Upper lobe of right lung (tissue), 1 donor: ENCODE measurements around the gene MAML2. TPM values are rescaled to one million over a fixed set of nuclear protein-coding genes. Genes with fewer than 3 reads are reported as not detected.

Experiments
- ATAC-seq: fragments of 200-7000 bp; cut with Tn5 transposase; one replicate; pipeline ENCODE4 v1.9.1; 2020; ENCODE audit warnings: mild to moderate bottlenecking, moderate library complexity
- DNase-seq: peaks from one replicate; pipeline ENCODE4 v3.0.0-alpha.2; 2020
- H3K27ac ChIP-seq: fragments of 200-600 bp; one replicate; pipeline ENCODE4 v1.8.0; 2022
- H3K27me3 ChIP-seq: fragments of 200-600 bp; one replicate; pipeline ENCODE4 v1.8.0; 2022; ENCODE audit warnings: mild to moderate bottlenecking
- H3K36me3 ChIP-seq: fragments of 200-600 bp; one replicate; pipeline ENCODE4 v1.8.0; 2022
- H3K4me1 ChIP-seq: fragments of 200-600 bp; one replicate; pipeline ENCODE4 v1.8.0; 2022
- H3K4me3 ChIP-seq: fragments of 200-600 bp; one replicate; pipeline ENCODE4 v1.8.0; 2022; ENCODE audit warnings: mild to moderate bottlenecking
- H3K9me3 ChIP-seq: fragments of 200-600 bp; one replicate; pipeline ENCODE4 v1.8.0; 2022
- CTCF ChIP-seq: fragments of 200-600 bp; IDR thresholded peaks from one replicate; pipeline ENCODE4 v1.8.0; 2022; ENCODE audit warnings: antibody characterized with exemption
- intact Hi-C: fragments of 100-400 bp; cut with DNase I; formaldehyde crosslinking; loops from one replicate; pipeline ENCODE4 v1.11.0; 2022
- total RNA-seq: library from RNA; stranded (reverse); fragmentation: NEBNext Ultra II Directional; extraction: Animal tissue kit (Norgen Biotek cat#: 25700); gene quantifications from one replicate; pipeline ENCODE4 v1.2.1, GENCODE V29; 2021
- donor health status: DM: no; HTN: yes; CAD: no; lungs with severe emphysema.

The MAML2 gene
- total RNA-seq, 1 donor from 2014 or later = 27.5 TPM

GRCh38 chr11:96038046-96038445 is 304.9 kb downstream of the MAML2 start:
- no peak for ATAC-seq
- H3K9me3 ChIP-seq = no peaks in the 10 kb centered on the region
- intact Hi-C loops = no loop called here

DNA sequence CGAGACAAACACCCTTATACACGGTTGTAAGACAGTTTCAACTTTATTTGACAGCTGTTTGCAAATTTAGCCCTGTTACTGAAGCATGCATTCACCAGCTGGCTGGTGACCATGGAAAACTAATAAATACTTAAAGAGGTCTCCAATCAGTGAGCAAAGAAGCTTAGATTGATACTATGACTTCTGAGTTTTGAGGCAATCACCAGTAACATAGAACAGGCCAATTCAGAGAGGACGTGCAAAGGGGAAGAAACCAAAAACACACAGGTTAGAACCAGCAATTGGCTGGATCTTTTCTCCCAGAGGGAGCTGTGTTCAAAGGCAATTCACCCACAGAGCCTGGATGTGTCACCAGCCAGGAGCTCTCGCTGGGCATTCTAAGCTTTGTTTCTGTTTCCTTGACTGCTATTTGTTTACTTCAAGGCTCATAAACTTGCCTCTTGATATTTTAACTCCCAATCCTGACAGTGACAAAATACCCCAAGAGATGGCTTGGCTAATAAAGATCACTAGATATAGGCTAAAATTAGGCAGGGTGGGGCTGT is 305.5 kb downstream of the MAML2 start:
- TF ChIP-seq CTCF = no peak
- DNase-seq = no peak
- H3K36me3 ChIP-seq = no peaks in the 10 kb centered on the region
- no peak overlapping the region for H3K4me3 ChIP-seq
- no peak overlapping the region for H3K27ac ChIP-seq
- H3K9me3 ChIP-seq = no peaks in the 10 kb centered on the region
- peaks cover 7% of the 10 kb centered on the region for H3K4me1 ChIP-seq
- peak; percentile 20 for ATAC-seq
- H3K27me3 ChIP-seq = no peaks in the 10 kb centered on the region
- intact Hi-C loops = no loop called here

More at GRCh38 chr11:96038046-96038445, 304.9 kb downstream of the MAML2 start:
- Histone ChIP-seq H3K36me3 (no peaks in the 10 kb centered on the region), H3K4me1 (peaks cover 7% of the 10 kb centered on the region), H3K27ac (no peak overlapping the region), H3K4me3 (no peak overlapping the region), H3K27me3 (no peaks in the 10 kb centered on the region)
- TF ChIP-seq CTCF = no peak
- DNase-seq = no peak

DNA sequence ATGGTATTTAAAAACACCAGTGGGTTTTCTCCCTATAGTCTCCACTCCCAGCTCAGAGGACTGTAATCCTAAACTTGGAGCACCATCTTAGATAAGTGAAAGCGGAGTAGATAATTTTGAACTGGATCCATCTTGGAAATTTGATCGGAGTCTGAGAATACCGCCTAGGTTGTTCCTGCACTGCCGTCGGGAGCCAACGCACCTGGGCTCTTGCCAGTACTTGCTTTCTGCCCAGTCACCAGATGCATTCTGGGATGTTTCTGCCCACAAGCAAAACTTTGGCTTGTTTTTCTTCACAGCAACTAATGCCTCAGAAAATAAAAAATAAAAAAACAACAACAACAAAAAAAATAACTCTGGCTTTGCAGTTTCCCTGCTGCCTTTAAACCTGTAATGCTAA is 306.1 kb downstream of the MAML2 start:
- DNase-seq (no peak), ATAC-seq (no peak)
- no peak for TF ChIP-seq CTCF
- Histone ChIP-seq H3K27ac (no peak overlapping the region), H3K4me1 (peaks cover 7% of the 10 kb centered on the region), H3K36me3 (no peaks in the 10 kb centered on the region), H3K27me3 (no peaks in the 10 kb centered on the region), H3K9me3 (no peaks in the 10 kb centered on the region), H3K4me3 (no peak overlapping the region)
- intact Hi-C loops = no loop called here

GRCh38 chr11:96035740-96036078 is 307.3 kb downstream of the MAML2 start:
- Histone ChIP-seq H3K4me1 (peaks cover 7% of the 10 kb centered on the region), H3K4me3 (no peak overlapping the region), H3K9me3 (no peaks in the 10 kb centered on the region), H3K27me3 (no peaks in the 10 kb centered on the region), H3K36me3 (no peaks in the 10 kb centered on the region), H3K27ac (no peak overlapping the region)
- peak; percentile 64 for ATAC-seq
- no peak for DNase-seq
- intact Hi-C loops = no loop called here
- TF ChIP-seq CTCF = no peak

DNA sequence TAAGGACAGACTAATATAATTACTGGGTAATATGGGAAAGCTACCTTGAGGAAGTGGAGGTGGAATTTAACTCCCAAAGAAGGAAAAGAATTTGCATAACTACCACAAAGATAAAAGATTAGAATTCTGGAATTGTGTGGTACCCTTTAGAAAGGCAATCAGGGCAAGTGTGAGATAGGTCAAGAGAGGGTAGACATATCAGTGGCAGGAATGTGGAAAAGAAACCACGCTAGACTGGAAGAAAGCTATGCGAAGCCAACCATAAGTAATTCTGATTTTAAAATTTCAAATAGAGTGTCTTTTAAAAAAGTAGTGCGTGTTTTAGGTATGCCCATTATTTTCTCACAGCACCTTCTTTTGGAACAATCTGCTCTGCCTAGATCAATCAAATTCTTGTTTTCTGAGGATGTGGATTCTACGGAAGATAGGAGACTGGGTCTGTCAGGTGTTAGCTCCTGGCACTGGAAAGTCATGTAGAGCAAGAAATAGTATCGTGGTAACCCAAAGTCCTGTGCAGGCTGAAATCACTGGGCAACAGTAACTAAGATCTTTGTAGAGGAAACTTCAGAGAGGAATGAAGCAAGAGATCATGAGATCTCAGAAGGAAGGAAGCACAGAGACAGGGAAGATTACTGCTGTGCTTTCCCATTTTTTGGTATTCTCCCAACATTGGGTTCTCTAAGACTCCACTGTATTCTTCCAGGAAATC is 307.8 kb downstream of the MAML2 start:
- peaks cover 7% of the 10 kb centered on the region for H3K4me1 ChIP-seq
- no peak for TF ChIP-seq CTCF
- intact Hi-C loops = no loop called here
- H3K36me3 ChIP-seq = no peaks in the 10 kb centered on the region
- no peak overlapping the region for H3K27ac ChIP-seq
- DNase-seq (no peak), ATAC-seq (peak; percentile 64)
- no peak overlapping the region for H3K4me3 ChIP-seq
- no peaks in the 10 kb centered on the region for H3K9me3 ChIP-seq
- H3K27me3 ChIP-seq = no peaks in the 10 kb centered on the region
